Retina (tissue), 1 donor: ENCODE results near the gene NEGR1.

Source experiments
- DNase-seq: peaks from one replicate; pipeline ENCODE4 v3.0.0-alpha.2; 2016

The NEGR1 gene

DNA sequence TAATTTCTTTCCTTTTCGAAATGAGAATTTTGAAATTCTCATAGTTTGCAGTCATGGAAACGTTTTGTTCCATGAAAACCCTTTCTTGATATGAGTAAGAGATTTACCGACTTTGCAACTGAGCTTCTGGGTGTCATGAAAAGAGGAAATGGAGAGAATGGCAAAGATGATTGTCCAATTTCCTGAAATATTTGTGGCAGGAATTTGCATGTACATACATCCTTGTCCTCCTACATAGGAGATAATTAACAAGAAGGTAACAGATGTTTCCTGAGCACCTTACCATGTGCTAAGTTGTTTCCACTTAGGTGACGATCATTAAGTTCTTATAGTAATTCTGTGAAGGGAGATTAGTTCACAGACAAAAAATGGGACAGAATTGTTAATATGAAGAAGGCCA lies 170.7 kb downstream of the NEGR1 start:
- DNase-seq = no peak

DNA sequence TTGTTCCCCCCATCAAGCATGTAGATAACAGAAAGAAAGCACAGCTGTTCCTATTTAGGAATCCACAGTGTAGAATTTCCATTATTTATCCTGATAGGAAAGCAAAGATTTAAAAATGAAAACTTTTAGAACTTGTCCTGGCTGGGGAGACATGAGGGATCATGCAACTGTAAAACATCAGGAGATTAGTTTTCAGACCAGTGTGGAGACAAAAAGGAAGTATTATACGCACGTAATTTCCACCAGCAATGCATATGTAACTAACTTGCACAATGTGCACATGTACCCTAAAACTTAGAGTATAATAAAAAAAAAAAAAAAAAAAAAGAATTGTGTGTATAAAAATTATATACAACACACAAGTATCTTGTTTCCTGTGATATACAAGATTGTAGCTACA lies 172.4 kb downstream of the NEGR1 start:
- no peak for DNase-seq

- DNase-seq = no peak
These were observed 177.1 kb downstream of the NEGR1 start for GRCh38 chr1:72105201-72105600.

- DNase-seq = no peak
These were observed 180.3 kb downstream of the NEGR1 start for GRCh38 chr1:72101840-72102632.

DNA sequence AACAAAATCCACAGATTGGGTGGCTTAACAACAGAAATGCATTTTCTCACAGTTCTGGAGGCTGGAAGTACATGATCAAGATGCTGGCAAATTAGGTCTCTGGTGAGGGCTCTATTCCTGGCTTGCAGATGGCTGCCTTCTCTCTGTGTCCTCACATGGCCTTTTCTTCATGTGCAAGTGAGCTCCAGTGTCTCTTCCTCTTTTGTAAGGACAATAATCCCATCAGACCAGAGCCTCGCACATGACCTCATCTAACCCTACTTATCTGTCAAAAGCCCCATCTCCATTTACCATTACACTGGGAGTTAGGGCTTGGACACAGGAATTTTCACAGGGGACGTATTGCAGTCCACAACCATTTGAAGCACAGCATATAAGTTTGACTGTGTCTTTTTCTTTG lies 181.6 kb downstream of the NEGR1 start:
- no peak for DNase-seq

DNA sequence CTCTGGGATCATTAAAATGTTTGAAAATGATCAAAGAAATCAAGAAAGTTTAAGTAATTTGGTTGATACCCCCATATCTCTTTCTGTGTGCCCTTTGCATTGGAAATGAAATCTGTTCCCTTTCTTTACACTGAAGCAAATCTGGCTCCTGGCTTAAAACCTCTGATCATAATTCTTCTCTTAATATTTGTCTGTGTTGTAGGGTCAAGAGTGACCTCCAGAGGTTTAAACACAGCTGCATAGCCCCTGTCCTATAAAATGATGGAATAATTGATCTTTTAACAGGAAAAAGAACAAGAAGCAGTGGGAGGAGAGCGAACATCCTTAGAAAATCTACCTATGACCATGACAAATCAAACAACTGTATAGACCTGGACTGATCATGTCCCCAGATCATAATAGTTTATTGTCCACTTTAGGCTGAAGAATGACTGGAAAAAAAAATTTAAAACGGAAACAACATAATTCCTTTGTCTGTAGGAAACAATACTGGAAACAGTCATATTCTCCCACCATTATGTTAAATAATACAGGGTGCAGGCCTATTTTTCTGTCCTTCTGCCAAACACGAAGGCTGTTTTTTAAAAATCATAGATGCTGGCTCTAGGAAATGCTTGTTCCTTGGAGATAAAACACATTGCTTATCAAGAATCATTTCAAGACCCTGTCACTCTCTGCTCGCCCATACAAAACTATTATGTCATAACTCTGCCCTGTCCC lies 184.3 kb downstream of the NEGR1 start:
- no peak for DNase-seq

DNA sequence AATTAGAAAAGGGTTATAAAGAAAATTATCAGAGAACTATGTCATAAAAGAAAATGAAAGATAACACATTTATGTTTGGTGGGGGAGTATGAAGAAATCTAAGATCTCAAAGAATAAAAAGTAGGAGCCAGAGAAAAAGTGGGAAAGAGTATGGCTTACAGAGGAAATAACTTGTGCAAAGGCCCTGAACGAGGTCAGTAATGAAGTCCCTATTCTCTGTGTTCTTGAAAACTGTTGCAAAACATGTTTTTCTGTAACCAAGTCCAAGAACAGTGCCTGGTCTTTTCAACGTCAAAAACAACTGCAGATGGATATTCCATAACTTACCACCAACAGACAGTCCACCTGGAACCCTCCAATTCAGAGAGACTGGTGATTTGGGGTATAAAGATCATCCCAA lies 188.1 kb downstream of the NEGR1 start:
- DNase-seq = no peak

DNA sequence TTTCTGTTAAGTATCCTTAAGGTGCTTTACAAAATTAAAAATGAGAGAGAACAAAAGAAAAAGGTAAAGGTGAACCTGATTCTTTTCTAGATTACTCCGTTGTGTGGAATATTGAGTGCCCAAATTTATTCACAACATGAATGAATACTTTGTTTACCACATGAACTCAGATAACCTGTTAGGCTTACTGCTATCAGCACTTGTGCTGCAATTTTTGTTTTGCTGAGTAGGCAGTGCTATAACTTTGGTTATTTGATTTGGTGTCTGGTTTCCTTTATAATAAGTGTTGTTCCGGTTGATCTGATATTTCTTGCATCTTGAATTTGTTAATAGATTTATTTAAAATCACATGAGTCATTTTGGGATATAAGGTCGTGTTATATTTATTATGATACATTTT lies 195.9 kb downstream of the NEGR1 start:
- DNase-seq = no peak

DNA sequence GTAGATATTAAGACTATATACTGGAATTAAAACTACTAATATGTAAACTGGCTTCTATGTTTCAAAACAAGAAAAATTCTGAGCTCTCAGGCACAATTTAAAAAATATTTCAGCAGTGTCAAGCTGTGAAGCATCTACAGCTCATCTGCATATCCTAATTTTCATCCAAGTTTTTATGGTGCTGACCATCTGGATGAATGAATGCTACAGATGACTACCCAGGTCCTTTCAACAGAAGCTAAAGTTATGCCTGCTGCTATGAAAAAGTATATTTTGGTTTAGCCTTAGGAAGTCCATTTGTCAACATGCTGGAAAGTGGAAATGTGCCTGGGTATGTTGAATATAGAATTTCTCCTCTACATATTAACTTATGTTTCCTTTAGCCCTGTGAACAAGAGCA lies 206.9 kb downstream of the NEGR1 start:
- DNase-seq = no peak

GRCh38 chr1:72066431-72066830 lies 215.9 kb downstream of the NEGR1 start:
- no peak for DNase-seq

DNA sequence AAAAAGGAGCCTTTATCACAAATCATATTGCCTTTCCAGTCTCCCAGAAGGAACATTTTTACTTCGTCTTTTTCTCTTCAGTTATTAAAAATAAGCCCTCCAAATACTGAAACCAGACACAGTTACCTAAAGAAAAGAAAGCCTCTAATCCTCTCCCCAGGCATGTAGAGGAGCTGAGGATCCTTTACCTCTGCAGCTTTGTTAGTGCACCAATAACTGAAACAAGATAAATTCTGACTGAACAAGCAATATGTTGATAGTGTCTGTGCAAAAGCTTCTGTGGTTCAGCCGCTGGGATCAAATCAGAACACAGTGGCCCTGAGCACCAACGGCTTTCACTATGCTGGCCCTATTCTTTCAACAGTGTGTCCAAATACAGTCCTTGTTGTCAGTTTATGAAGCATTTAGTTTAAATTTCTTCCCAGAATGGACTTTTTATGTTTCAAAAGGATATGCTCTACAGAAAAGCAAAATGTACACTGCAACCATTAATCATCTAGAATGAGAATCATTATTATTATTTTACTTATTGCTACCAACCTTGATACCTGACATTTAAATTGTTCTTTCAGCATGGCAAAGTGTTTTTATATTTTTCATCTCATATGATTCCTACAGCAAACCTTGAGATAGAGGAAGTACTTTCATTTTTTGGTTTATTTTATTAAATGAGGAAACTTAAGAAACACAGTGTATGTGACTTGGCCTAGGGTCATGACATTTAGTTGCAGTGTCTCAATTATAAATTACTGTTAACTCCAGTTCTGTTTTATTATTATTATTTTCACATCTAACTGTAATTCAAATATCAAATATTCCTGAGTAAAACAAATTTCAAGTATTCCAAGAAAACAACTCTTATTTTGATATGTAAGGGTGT lies 217.9 kb downstream of the NEGR1 start:
- DNase-seq = no peak

GRCh38 chr1:72063364-72064044 lies 218.8 kb downstream of the NEGR1 start:
- no peak for DNase-seq

DNA sequence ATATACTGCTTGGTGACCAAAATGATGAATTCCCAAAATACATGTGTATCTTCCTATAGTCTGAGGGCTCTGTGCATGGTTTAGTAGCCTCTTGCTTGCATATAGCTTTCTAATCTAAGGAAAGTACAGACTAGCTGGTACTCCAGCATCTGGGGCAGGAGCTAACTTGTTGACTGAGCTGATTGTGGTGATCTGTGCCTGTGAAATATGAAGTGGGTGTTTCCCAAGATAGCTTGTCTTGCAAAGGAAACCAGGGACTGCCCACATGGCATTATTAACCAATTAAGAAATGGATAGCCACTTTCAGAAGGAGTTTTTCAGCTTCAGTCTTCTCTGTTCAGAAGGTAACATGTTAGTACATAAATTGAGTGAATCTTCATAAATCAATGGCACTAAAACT lies 219.8 kb downstream of the NEGR1 start:
- DNase-seq = no peak

- DNase-seq = peak; percentile 63
These were observed 221.7 kb downstream of the NEGR1 start for GRCh38 chr1:72060466-72061245.

DNA sequence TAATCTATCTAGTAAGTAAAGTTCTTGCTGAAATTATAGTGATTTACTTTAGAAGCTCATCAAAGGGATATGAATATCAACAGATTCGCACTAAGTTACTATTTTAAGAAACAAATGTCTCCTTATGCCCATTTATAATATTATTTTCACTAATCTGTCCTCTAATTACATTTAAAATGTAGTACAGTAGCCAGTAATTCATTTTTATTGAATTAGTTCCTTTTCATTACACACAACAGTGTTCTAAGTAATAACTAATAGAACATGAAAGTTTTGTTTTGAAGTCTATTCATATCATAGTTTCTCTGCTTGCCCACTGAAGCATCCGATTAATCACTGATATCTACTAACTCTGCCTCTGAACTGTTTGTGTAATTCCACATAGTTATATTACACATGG lies 225.8 kb downstream of the NEGR1 start:
- DNase-seq = no peak

GRCh38 chr1:72051538-72051937 lies 230.8 kb downstream of the NEGR1 start:
- DNase-seq = no peak

GRCh38 chr1:72050551-72050950 lies 231.8 kb downstream of the NEGR1 start:
- no peak for DNase-seq

DNA sequence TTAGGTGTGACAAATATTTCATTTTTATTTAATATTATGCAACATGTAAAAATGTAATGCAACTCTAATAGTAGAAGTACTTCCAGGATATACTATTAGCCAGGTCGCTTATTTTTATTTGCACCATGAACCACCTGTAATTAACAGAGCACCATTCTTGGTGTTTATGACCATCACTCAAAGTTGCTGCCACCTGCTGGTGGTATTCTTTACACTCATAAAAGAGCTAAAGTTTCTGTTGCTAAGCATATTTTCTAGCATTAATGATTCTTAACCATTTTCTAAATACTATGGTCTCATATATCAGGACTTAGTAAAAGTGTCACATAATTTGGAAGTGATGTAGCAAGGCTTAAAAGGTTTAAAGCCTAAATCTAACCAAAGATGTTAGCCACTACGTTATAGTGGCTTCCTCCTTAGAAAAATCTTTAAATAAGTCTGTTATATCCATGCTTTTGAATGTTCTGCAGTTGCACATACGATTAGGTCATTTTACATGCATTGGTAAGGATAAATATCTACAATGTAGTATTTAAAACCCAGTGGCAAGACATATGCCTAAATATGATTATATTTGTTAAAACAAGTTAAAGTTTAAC lies 244.5 kb downstream of the NEGR1 start:
- DNase-seq = no peak

- no peak for DNase-seq
These were observed 247.5 kb downstream of the NEGR1 start for GRCh38 chr1:72034827-72035226.

- no peak for DNase-seq
These were observed 259.0 kb downstream of the NEGR1 start for GRCh38 chr1:72023063-72023930.

- no peak for DNase-seq
These were observed 263.8 kb downstream of the NEGR1 start for GRCh38 chr1:72018562-72018961.
